Liver (tissue), 3 donors: ENCODE measurements around the gene BEX4.

ENCODE experiments used
- EGR1 ChIP-seq, 2 donors: IDR thresholded peaks; 2 replicates each; pipeline ENCODE4 v1.6.1; 2016 to 2018; ENCODE audit warnings: antibody characterized with exemption in 2 of 2, low read depth in 2 of 2
- FOXA1 ChIP-seq: IDR thresholded peaks from 2 replicates; pipeline ENCODE4 v1.6.1; 2016; ENCODE audit warnings: antibody characterized with exemption
- GABPA ChIP-seq, 2 donors: IDR thresholded peaks in 1 of 2; conservative IDR thresholded peaks in 1 of 2; 2 replicates each; pipeline ENCODE4 v1.6.1; 2016; ENCODE audit warnings: antibody characterized with exemption in 2 of 2, mild to moderate bottlenecking in 1 of 2, moderate library complexity in 1 of 2
- HNF4A ChIP-seq, 2 donors: conservative IDR thresholded peaks; 2 replicates each; pipeline ENCODE4 v1.6.1; 2016; ENCODE audit warnings: antibody characterized with exemption in 2 of 2, mild to moderate bottlenecking in 2 of 2
- JUND ChIP-seq, 2 donors: IDR thresholded peaks; 2 replicates each; pipeline ENCODE4 v1.6.1; 2016; ENCODE audit warnings: antibody characterized with exemption in 2 of 2
- MAX ChIP-seq: IDR thresholded peaks from 2 replicates; pipeline ENCODE4 v1.6.1; 2016; ENCODE audit warnings: antibody characterized with exemption
- RAD21 ChIP-seq, 2 donors: IDR thresholded peaks; 2 replicates each; pipeline ENCODE4 v1.6.1; 2016; ENCODE audit warnings: antibody characterized with exemption in 2 of 2, mild to moderate bottlenecking in 2 of 2
- REST ChIP-seq: IDR thresholded peaks from 2 replicates; pipeline ENCODE4 v1.6.1; 2016; ENCODE audit warnings: antibody characterized with exemption, mild to moderate bottlenecking
- SP1 ChIP-seq: IDR thresholded peaks from 2 replicates; pipeline ENCODE4 v1.6.1; 2018; ENCODE audit warnings: antibody characterized with exemption, mild to moderate bottlenecking
- TAF1 ChIP-seq: conservative IDR thresholded peaks from 2 replicates; pipeline ENCODE4 v1.6.1; 2016; ENCODE audit warnings: antibody characterized with exemption, mild to moderate bottlenecking
- YY1 ChIP-seq: IDR thresholded peaks from 2 replicates; pipeline ENCODE4 v1.6.1; 2016; ENCODE audit warnings: antibody characterized with exemption, mild to moderate bottlenecking
- TF ChIP-seq, protein P1 (sequence below): fragments of 150-350 bp; IDR thresholded peaks from 2 replicates; pipeline ENCODE4 v1.5.1; 2017; ENCODE audit warnings: improper control_type of control experiment, low read depth, low read length; ENCODE audit not compliant: missing input control
- TF ChIP-seq, protein P2 (sequence below): IDR thresholded peaks from 2 replicates; pipeline ENCODE4 v1.6.1; 2016; ENCODE audit warnings: antibody characterized with exemption
- donor health status: healthy.
- donor health status: healthy.

- TF ChIP-seq, protein P1, sequence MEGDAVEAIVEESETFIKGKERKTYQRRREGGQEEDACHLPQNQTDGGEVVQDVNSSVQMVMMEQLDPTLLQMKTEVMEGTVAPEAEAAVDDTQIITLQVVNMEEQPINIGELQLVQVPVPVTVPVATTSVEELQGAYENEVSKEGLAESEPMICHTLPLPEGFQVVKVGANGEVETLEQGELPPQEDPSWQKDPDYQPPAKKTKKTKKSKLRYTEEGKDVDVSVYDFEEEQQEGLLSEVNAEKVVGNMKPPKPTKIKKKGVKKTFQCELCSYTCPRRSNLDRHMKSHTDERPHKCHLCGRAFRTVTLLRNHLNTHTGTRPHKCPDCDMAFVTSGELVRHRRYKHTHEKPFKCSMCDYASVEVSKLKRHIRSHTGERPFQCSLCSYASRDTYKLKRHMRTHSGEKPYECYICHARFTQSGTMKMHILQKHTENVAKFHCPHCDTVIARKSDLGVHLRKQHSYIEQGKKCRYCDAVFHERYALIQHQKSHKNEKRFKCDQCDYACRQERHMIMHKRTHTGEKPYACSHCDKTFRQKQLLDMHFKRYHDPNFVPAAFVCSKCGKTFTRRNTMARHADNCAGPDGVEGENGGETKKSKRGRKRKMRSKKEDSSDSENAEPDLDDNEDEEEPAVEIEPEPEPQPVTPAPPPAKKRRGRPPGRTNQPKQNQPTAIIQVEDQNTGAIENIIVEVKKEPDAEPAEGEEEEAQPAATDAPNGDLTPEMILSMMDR: no peak
- TF ChIP-seq MAX (no peak), SP1 (no peak), RAD21 (IDR thresholded peaks at IDR 0.05) (no peak), EGR1 (IDR thresholded peaks at IDR 0.05; ENCODE audit: low read depth in 2 of 2) (no peak), REST (no peak), JUND (IDR thresholded peaks at IDR 0.05) (no peak), FOXA1 (no peak), TAF1 (no peak), YY1 (no peak), GABPA (IDR thresholded peaks at IDR 0.05 in 1 of 2, conservative IDR thresholded peaks at IDR 0.05 in 1 of 2) (no peak), HNF4A (conservative IDR thresholded peaks at IDR 0.05) (no peak)
- TF ChIP-seq, protein P2, sequence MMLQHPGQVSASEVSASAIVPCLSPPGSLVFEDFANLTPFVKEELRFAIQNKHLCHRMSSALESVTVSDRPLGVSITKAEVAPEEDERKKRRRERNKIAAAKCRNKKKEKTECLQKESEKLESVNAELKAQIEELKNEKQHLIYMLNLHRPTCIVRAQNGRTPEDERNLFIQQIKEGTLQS: no peak
Measured at GRCh38 chrX:103210056-103210455, 4.9 kb upstream of the BEX4 start.
